ENCODE measurements around the gene TMEM187.

The TMEM187 gene

DNA sequence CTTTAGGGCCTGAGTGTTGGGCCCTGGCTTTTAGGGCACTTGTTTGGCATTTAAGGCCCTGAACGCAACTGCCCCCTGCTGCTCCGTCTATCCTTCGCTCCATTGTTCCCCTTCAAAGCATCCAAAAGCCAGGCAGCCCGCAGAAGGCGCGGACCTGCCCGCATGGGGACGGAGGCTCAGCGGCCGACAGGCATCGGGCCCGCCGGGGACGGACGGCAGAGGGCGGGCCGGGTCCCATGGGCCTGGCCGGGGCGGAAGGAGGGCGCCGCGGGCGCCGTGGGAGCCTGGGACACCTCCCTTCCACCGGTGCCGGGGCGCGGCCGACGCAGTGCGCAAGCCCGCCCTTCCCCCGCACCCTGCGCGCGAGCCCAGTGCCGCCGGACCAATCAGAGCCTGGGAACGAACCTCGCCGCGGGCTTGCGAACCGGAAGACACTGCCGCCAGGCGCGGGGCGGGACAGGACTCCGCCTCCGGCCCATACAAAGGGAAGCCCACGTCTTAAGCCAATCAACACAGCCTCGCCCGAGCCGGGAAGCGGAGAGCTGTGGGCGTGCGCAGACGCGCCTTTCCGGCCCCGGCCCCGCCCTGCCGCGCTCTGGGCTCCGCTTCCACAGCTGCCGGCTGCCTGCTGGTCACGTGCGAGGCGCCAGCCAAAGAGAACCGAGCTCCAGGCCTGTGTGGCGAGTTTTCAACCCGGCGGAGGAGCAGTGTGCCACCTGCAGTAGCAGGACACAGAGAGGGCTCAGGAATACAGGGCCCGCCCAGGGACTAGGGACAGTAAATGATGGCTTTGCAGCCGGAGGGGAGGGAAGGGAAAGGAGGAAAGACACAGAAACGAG is 44.4 kb upstream of the TMEM187 start:
- peak overlapping the region; percentile 74 to 77 for H3K4me3 ChIP-seq (ENCODE audit: low read depth in 1 of 2, low read length in 2 of 2)
- H3K36me3 ChIP-seq (ENCODE audit: control insufficient read depth in 1 of 2, insufficient read depth in 2 of 2, low read length in 2 of 2), result peaks cover 0 to 21% of the 10 kb centered on the region in 2 donors
- H3K27me3 ChIP-seq (ENCODE audit: control insufficient read depth in 1 of 2, insufficient read depth in 2 of 2, low read length in 2 of 2), result no peaks in the 10 kb centered on the region
- peak overlapping the region; percentile 92 to 94 for H3K9ac ChIP-seq (ENCODE audit: low read depth in 1 of 2, low read length in 2 of 2)
- H3K9me3 ChIP-seq (ENCODE audit: control insufficient read depth in 1 of 2, low read length in 2 of 2), result no peaks in the 10 kb centered on the region
- H3K4me1 ChIP-seq (ENCODE audit: control insufficient read depth in 1 of 2, insufficient read depth in 2 of 2, low read length in 2 of 2), result peaks cover 19 to 29% of the 10 kb centered on the region in 2 donors
- H3K27ac ChIP-seq (ENCODE audit: low read depth, low read length), result peak overlapping the region; percentile 94

DNA sequence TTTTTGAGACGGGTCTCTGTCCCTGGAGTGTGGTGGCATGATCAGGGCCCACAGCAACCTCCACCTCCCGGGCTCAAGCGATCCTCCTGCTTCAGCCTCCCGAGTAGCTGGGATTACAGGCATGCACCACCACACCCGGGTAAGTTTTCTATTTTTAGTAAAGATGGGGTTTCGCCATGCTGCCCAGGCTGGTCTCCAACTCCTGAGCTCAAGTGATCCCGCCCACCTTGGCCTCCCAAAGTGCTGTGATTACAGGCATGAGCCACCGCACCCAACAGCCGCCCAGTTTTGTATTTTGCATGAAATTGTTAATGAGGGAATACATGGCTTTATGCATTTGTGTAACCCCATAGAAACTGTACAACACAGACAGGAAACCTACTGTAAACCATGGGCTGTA is 43.7 kb upstream of the TMEM187 start:
- H3K27me3 ChIP-seq (ENCODE audit: control insufficient read depth in 1 of 2, insufficient read depth in 2 of 2, low read length in 2 of 2), result no peaks in the 10 kb centered on the region
- no peaks in the 10 kb centered on the region for H3K9me3 ChIP-seq (ENCODE audit: control insufficient read depth in 1 of 2, low read length in 2 of 2)
- H3K4me1 ChIP-seq (ENCODE audit: control insufficient read depth in 1 of 2, insufficient read depth in 2 of 2, low read length in 2 of 2), result peaks cover 18 to 31% of the 10 kb centered on the region in 2 donors
- peaks cover 0 to 21% of the 10 kb centered on the region in 2 donors for H3K36me3 ChIP-seq (ENCODE audit: control insufficient read depth in 1 of 2, insufficient read depth in 2 of 2, low read length in 2 of 2)
- H3K9ac ChIP-seq (ENCODE audit: low read depth in 1 of 2, low read length in 2 of 2), result peak overlapping the region in 1 of 2 donors; percentile 6
- H3K27ac ChIP-seq (ENCODE audit: low read depth, low read length), result no peak overlapping the region
- H3K4me3 ChIP-seq (ENCODE audit: low read depth in 1 of 2, low read length in 2 of 2), result no peak overlapping the region

DNA sequence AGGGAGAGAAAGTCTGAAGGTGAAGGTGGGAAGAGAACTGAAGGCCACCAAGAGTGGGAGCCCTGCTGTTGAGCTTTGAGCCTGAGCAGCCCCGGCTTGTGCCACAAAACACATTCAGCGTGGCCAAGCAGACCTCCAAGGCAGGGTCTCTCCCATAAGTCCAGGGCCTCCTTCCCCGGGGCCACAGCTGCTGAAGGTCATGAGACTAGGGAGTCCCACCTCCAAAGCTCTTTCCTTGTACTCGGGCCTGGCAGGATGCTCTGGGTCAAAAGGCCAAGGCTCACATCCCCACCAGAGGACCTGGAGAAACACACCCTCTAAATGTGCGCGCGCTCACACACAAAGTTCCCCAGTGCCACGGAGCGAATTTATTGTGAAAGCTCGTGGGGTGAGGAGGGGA is 43.0 kb upstream of the TMEM187 start:
- H3K4me3 ChIP-seq (ENCODE audit: low read depth in 1 of 2, low read length in 2 of 2), result no peak overlapping the region
- H3K9me3 ChIP-seq (ENCODE audit: control insufficient read depth in 1 of 2, low read length in 2 of 2), result no peaks in the 10 kb centered on the region
- no peak overlapping the region for H3K27ac ChIP-seq (ENCODE audit: low read depth, low read length)
- H3K4me1 ChIP-seq (ENCODE audit: control insufficient read depth in 1 of 2, insufficient read depth in 2 of 2, low read length in 2 of 2), result peaks cover 22 to 28% of the 10 kb centered on the region in 2 donors
- H3K36me3 ChIP-seq (ENCODE audit: control insufficient read depth in 1 of 2, insufficient read depth in 2 of 2, low read length in 2 of 2), result peaks cover 0 to 21% of the 10 kb centered on the region in 2 donors
- H3K9ac ChIP-seq (ENCODE audit: low read depth in 1 of 2, low read length in 2 of 2), result no peak overlapping the region
- H3K27me3 ChIP-seq (ENCODE audit: control insufficient read depth in 1 of 2, insufficient read depth in 2 of 2, low read length in 2 of 2), result no peaks in the 10 kb centered on the region

DNA sequence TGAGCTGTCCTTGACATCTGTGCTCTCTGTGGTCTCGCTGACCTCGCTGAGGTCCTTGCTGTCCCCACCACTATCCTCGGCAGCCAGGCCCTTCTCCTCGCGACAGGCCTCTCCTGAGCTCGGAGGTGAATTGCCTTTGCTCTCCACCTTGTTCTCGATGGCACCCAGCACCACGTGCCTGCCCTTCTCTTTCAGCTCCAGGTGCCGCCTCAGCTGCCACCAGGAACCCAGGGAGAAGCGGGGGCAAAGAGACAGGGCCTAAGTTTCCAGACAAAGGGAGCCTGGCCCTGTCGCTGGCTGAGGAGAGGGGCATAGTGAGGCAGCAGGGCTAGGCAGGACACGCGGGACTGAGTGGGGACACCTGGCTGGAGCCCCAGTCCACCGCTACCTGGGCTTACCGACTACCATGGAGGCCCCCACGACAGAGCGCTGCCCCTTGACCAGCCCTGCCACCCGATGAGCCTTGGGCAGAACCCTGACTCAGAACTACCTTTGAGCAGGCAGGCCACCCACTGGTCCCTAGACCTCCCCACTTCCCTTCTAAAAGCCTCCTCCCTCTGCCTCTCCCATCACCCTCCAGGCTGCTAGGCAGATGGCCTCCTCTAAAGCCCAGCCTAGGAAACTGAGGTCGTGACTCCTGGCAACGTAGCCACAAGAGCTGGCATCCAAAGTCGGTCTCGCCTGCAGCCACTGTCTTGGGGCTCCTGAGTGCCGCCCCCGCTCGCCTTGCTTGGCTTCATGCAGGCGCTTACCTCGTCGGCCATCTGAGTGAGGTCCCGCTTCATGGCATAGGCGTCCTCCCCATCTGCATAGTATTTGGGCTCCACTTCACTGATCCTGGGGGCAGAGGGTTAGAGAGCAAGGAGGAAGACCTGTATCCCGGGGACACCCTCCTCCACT is 42.3 kb upstream of the TMEM187 start:
- Histone ChIP-seq H3K9me3 (ENCODE audit: control insufficient read depth in 1 of 2, low read length in 2 of 2) (no peaks in the 10 kb centered on the region), H3K4me1 (ENCODE audit: control insufficient read depth in 1 of 2, insufficient read depth in 2 of 2, low read length in 2 of 2) (peaks cover 22% of the 10 kb centered on the region in 2 donors), H3K9ac (ENCODE audit: low read depth in 1 of 2, low read length in 2 of 2) (no peak overlapping the region), H3K4me3 (ENCODE audit: low read depth in 1 of 2, low read length in 2 of 2) (no peak overlapping the region), H3K27ac (ENCODE audit: low read depth, low read length) (no peak overlapping the region), H3K36me3 (ENCODE audit: control insufficient read depth in 1 of 2, insufficient read depth in 2 of 2, low read length in 2 of 2) (peaks cover 0 to 21% of the 10 kb centered on the region in 2 donors), H3K27me3 (ENCODE audit: control insufficient read depth in 1 of 2, insufficient read depth in 2 of 2, low read length in 2 of 2) (no peaks in the 10 kb centered on the region)

GRCh38 chrX:153931151-153931550 is 41.4 kb upstream of the TMEM187 start:
- H3K27me3 ChIP-seq (ENCODE audit: control insufficient read depth in 1 of 2, insufficient read depth in 2 of 2, low read length in 2 of 2), result no peaks in the 10 kb centered on the region
- H3K27ac ChIP-seq (ENCODE audit: low read depth, low read length), result no peak overlapping the region
- no peak overlapping the region for H3K4me3 ChIP-seq (ENCODE audit: low read depth in 1 of 2, low read length in 2 of 2)
- no peak overlapping the region for H3K9ac ChIP-seq (ENCODE audit: low read depth in 1 of 2, low read length in 2 of 2)
- H3K36me3 ChIP-seq (ENCODE audit: control insufficient read depth in 1 of 2, insufficient read depth in 2 of 2, low read length in 2 of 2), result peaks cover 0 to 21% of the 10 kb centered on the region in 2 donors
- no peaks in the 10 kb centered on the region for H3K9me3 ChIP-seq (ENCODE audit: control insufficient read depth in 1 of 2, low read length in 2 of 2)
- peaks cover 16 to 25% of the 10 kb centered on the region in 2 donors for H3K4me1 ChIP-seq (ENCODE audit: control insufficient read depth in 1 of 2, insufficient read depth in 2 of 2, low read length in 2 of 2)

DNA sequence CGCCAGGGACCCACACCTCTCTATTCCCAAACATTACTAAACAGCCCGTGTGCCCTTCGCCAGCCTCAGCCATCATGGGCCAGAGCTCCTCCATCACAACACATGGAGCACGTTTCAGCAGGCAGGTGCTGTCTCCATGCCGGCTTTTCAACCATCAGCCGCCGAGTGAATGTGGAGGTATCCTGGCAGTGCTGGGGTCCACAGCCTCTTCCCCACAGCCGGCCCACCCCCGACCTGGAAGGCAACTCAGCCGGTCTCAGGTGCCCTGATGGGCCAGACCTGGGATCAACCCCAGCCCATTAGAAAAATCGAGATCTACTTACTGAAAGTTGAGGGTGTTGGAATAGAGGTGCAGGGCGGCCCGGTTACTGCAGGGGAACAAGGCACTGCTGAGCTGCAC is 40.8 kb upstream of the TMEM187 start:
- no peak overlapping the region for H3K27ac ChIP-seq (ENCODE audit: low read depth, low read length)
- no peak overlapping the region for H3K4me3 ChIP-seq (ENCODE audit: low read depth in 1 of 2, low read length in 2 of 2)
- peaks cover 14 to 25% of the 10 kb centered on the region in 2 donors for H3K4me1 ChIP-seq (ENCODE audit: control insufficient read depth in 1 of 2, insufficient read depth in 2 of 2, low read length in 2 of 2)
- no peaks in the 10 kb centered on the region for H3K27me3 ChIP-seq (ENCODE audit: control insufficient read depth in 1 of 2, insufficient read depth in 2 of 2, low read length in 2 of 2)
- H3K36me3 ChIP-seq (ENCODE audit: control insufficient read depth in 1 of 2, insufficient read depth in 2 of 2, low read length in 2 of 2), result peaks cover 0 to 21% of the 10 kb centered on the region in 2 donors
- H3K9ac ChIP-seq (ENCODE audit: low read depth in 1 of 2, low read length in 2 of 2), result no peak overlapping the region
- no peaks in the 10 kb centered on the region for H3K9me3 ChIP-seq (ENCODE audit: control insufficient read depth in 1 of 2, low read length in 2 of 2)

DNA sequence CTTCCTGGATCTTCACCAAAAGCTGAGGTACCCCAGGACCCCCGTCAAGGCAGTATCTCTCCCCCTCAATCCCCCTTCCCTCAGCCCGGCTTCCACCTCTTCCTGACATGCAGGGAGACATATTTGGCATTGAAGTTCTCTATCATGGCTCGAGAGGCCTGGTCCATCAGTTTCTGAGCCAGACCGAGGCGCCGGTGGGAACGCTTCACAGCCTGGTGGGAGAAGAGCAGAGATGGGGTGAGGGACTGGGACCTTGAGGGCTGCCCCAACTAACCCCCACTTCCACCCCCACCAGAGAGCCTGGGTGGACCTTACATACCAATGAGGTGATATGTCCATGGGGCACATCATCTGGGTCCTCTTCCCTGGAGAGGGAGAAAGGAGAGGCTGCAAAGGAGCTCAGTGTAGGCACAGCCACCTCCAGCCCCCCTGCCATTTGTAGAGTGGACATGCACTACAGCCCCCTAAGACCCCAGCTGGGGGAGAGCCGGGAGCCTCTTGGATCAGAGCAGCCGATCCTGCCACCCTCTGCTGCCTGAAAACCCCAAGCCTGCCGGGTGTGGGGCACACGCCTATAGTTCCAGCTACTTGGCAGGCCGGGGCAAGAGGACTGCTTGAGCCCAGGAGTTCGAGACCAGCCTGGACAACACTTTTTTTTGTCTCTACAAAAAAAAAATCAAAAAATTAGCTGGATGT is 40.2 kb upstream of the TMEM187 start:
- no peak overlapping the region for H3K27ac ChIP-seq (ENCODE audit: low read depth, low read length)
- peaks cover 0 to 21% of the 10 kb centered on the region in 2 donors for H3K36me3 ChIP-seq (ENCODE audit: control insufficient read depth in 1 of 2, insufficient read depth in 2 of 2, low read length in 2 of 2)
- H3K9me3 ChIP-seq (ENCODE audit: control insufficient read depth in 1 of 2, low read length in 2 of 2), result no peaks in the 10 kb centered on the region
- H3K4me1 ChIP-seq (ENCODE audit: control insufficient read depth in 1 of 2, insufficient read depth in 2 of 2, low read length in 2 of 2), result peaks cover 8 to 21% of the 10 kb centered on the region in 2 donors
- H3K4me3 ChIP-seq (ENCODE audit: low read depth in 1 of 2, low read length in 2 of 2), result no peak overlapping the region
- H3K27me3 ChIP-seq (ENCODE audit: control insufficient read depth in 1 of 2, insufficient read depth in 2 of 2, low read length in 2 of 2), result no peaks in the 10 kb centered on the region
- no peak overlapping the region for H3K9ac ChIP-seq (ENCODE audit: low read depth in 1 of 2, low read length in 2 of 2)

DNA sequence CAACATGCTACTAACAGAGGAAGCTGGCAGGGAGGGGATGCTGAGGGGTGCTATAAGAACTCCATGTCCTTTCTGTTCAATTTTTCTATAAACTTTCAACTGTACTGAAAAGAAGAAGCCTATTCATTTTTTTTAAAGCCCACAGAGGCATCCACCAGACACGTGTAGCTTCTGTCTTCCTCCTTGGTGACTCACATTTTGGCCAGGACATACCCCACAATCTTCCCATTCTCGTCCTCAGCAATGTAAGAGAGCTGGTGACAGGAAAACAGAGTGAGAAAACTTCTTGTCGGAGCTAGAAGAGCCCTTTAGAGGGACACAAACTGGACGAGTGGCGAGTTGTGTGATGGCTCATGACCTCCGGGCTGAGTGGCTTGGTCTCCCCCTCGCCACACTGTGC is 38.8 kb upstream of the TMEM187 start:
- Histone ChIP-seq H3K27ac (ENCODE audit: low read depth, low read length) (no peak overlapping the region), H3K27me3 (ENCODE audit: control insufficient read depth in 1 of 2, insufficient read depth in 2 of 2, low read length in 2 of 2) (no peaks in the 10 kb centered on the region), H3K9ac (ENCODE audit: low read depth in 1 of 2, low read length in 2 of 2) (peak overlapping the region; percentile 49 to 54)

GRCh38 chrX:153934148-153934761 is 38.3 kb upstream of the TMEM187 start:
- no peak overlapping the region for H3K27ac ChIP-seq (ENCODE audit: low read depth, low read length)
- peaks cover 6 to 11% of the 10 kb centered on the region in 2 donors for H3K4me1 ChIP-seq (ENCODE audit: control insufficient read depth in 1 of 2, insufficient read depth in 2 of 2, low read length in 2 of 2)
- H3K36me3 ChIP-seq (ENCODE audit: control insufficient read depth in 1 of 2, insufficient read depth in 2 of 2, low read length in 2 of 2), result peaks cover 0 to 21% of the 10 kb centered on the region in 2 donors
- no peaks in the 10 kb centered on the region for H3K9me3 ChIP-seq (ENCODE audit: control insufficient read depth in 1 of 2, low read length in 2 of 2)
- no peaks in the 10 kb centered on the region for H3K27me3 ChIP-seq (ENCODE audit: control insufficient read depth in 1 of 2, insufficient read depth in 2 of 2, low read length in 2 of 2)
- H3K4me3 ChIP-seq (ENCODE audit: low read depth in 1 of 2, low read length in 2 of 2), result peak overlapping the region; percentile 71 to 78
- H3K9ac ChIP-seq (ENCODE audit: low read depth in 1 of 2, low read length in 2 of 2), result peak overlapping the region; percentile 49 to 54

More for the DNA sequence above, 38.8 kb upstream of the TMEM187 start:
- Histone ChIP-seq H3K9me3 (ENCODE audit: control insufficient read depth in 1 of 2, low read length in 2 of 2) (no peaks in the 10 kb centered on the region), H3K4me1 (ENCODE audit: control insufficient read depth in 1 of 2, insufficient read depth in 2 of 2, low read length in 2 of 2) (peaks cover 6 to 16% of the 10 kb centered on the region in 2 donors), H3K36me3 (ENCODE audit: control insufficient read depth in 1 of 2, insufficient read depth in 2 of 2, low read length in 2 of 2) (peaks cover 0 to 21% of the 10 kb centered on the region in 2 donors), H3K4me3 (ENCODE audit: low read depth in 1 of 2, low read length in 2 of 2) (peak overlapping the region; percentile 71 to 78)

All from duodenal mucosa (tissue), 2 donors.